Panc1 (cell line): Measurements from ENCODE around the gene GPBAR1. TPM values are rescaled to one million over a fixed set of nuclear protein-coding genes. Genes with fewer than 3 reads are reported as not detected.

Experiments used
- ATAC-seq: fragments of 200-7000 bp; cut with Tn5 transposase; 2 replicates; pipeline ENCODE4 v1.9.1; 2020; ENCODE audit warnings: mild to moderate bottlenecking, moderate library complexity
- BruUV-seq: library from RNA; stranded (reverse); fragments of 400-500 nt; replicated peaks from 2 replicates; lab custom pipeline; 2021; lab: Mats Ljungman, UMichigan
- CTCF ChIA-PET: fragments of 300-600 bp; sonication (Branson Sonifier 250); formaldehyde crosslinking; loops from one replicate; lab custom pipeline; 2022; ENCODE audit warnings: antibody characterized with exemption; lab: Charles Lee
- POLR2A ChIA-PET: fragments of 300-600 bp; sonication (Branson Sonifier 250); formaldehyde crosslinking; loops from one replicate; lab custom pipeline; 2022; ENCODE audit warnings: antibody characterized with exemption; lab: Charles Lee
- DNase-seq: peaks from one replicate; pipeline ENCODE4 v3.0.0-alpha.2; 2010; ENCODE audit warnings: low read depth, low spot score
- H3K27ac ChIP-seq: 2 replicates; pipeline ENCODE4 v1.5.1; 2011; ENCODE audit warnings: mild to moderate bottlenecking, low read length, inconsistent platforms
- H3K27me3 ChIP-seq: fragments of 200-500 bp; sonication (Bioruptor generic); 2 replicates; pipeline ENCODE4 v1.6.0; 2014; ENCODE audit warnings: low read length, inconsistent platforms; ENCODE audit not compliant: control insufficient read depth, insufficient read depth
- H3K36me3 ChIP-seq: fragments of 200-500 bp; sonication (Bioruptor generic); 2 replicates; pipeline ENCODE4 v1.5.1; 2014; ENCODE audit warnings: inconsistent platforms, mild to moderate bottlenecking, low read length, moderate library complexity; ENCODE audit not compliant: control insufficient read depth, insufficient read depth
- H3K4me1 ChIP-seq: 2 replicates; pipeline ENCODE4 v1.5.1; 2011; ENCODE audit warnings: inconsistent platforms, mild to moderate bottlenecking, low read length, moderate library complexity; ENCODE audit not compliant: control insufficient read depth, insufficient read depth
- H3K4me3 ChIP-seq, 2 experiments: 2 replicates each; pipeline ENCODE4 v1.5.1; 2011 to 2012; ENCODE audit warnings: low read depth in 2 of 2, low read length in 2 of 2, mild to moderate bottlenecking in 2 of 2, inconsistent platforms in 1 of 2, moderate library complexity in 1 of 2
- H3K9me3 ChIP-seq: fragments of 200-500 bp; sonication (Bioruptor generic); 2 replicates; pipeline ENCODE4 v1.5.1; 2014; ENCODE audit warnings: low read depth, mild to moderate bottlenecking, inconsistent platforms, low read length, moderate library complexity; ENCODE audit not compliant: control insufficient read depth, insufficient read depth
- CTCF ChIP-seq: fragments of 450-650 bp; IDR thresholded peaks from 2 replicates; pipeline ENCODE4 v1.5.1; 2017; ENCODE audit warnings: mild to moderate bottlenecking
- POLR2AphosphoS5 ChIP-seq: IDR thresholded peaks from 2 replicates; pipeline ENCODE4 v1.6.1; 2012; ENCODE audit warnings: mild to moderate bottlenecking, low read depth, low read length, moderate library complexity
- REST ChIP-seq, 2 experiments: IDR thresholded peaks; 2 replicates each; pipeline ENCODE4 v1.6.1; 2011 to 2012; ENCODE audit warnings: low read depth in 2 of 2, control low read depth in 1 of 2, low read length in 1 of 2, mild to moderate bottlenecking in 1 of 2, moderate library complexity in 1 of 2; ENCODE audit not compliant: insufficient read depth in 1 of 2
- SIN3A ChIP-seq: IDR thresholded peaks from 2 replicates; pipeline ENCODE4 v1.6.1; 2012; ENCODE audit warnings: low read depth, mild to moderate bottlenecking, low read length, moderate library complexity, borderline replicate concordance; ENCODE audit not compliant: insufficient read depth
- TCF7L2 ChIP-seq: IDR thresholded peaks from 2 replicates; pipeline ENCODE4 v1.6.1; 2011; ENCODE audit warnings: mild to moderate bottlenecking, low read depth, low read length, inconsistent platforms
- in situ Hi-C: cut with HindIII; loops from 2 replicates; pipeline ENCODE4 v1.10.0; 2016; ENCODE audit warnings: low sequenced_read_pairs, low pct_unique_long_range_greater_than_20kb
- intact Hi-C: fragments of 100-400 bp; cut with micrococcal nuclease; formaldehyde crosslinking; loops from one replicate; pipeline ENCODE4 v1.10.0; 2022; ENCODE audit not compliant: unreplicated experiment
- microRNA-seq: library from miRNA; unstranded; fragments of <30 nt; microRNA quantifications from one replicate; pipeline ENCODE4 v1.1.0, GENCODE V29; 2020; ENCODE audit not compliant: unreplicated experiment
- total RNA-seq: library from RNA; stranded (reverse); gene quantifications from one replicate; pipeline ENCODE4 v1.2.1, GENCODE V29; 2021; ENCODE audit not compliant: unreplicated experiment

The GPBAR1 gene
- total RNA-seq, 1 experiment from 2014 or later: 0.18 TPM

- POLR2A ChIA-PET: no interaction called here
- H3K4me1 ChIP-seq: no peaks in the 10 kb centered on the region
- in situ Hi-C loops: no loop called here
Observed at GRCh38 chr2:218313356-218313755, 52.5 kb downstream of the GPBAR1 start.

More at GRCh38 chr2:218313356-218313755, 52.5 kb downstream of the GPBAR1 start:
- TF ChIP-seq POLR2AphosphoS5 (no peak), SIN3A (no peak), CTCF (no peak), REST (IDR thresholded peaks at IDR 0.05; ENCODE audit: insufficient read depth in 1 of 2, low read depth in 2 of 2, low read length in 1 of 2) (no peak), TCF7L2 (no peak)
- H3K27ac ChIP-seq: no peak overlapping the region
- no TSS peak for BruUV-seq
- no peaks in the 10 kb centered on the region for H3K9me3 ChIP-seq
- no peak for ATAC-seq
- no peak overlapping the region for H3K4me3 ChIP-seq
- H3K27me3 ChIP-seq: no peaks in the 10 kb centered on the region
- CTCF ChIA-PET: no interaction called here
- intact Hi-C loops: no loop called here
- H3K36me3 ChIP-seq: no peaks in the 10 kb centered on the region
- no peak for DNase-seq

Small RNAs within 50 kb of the gene (microRNA-seq; reads per million reads assigned to microRNA genes)
- 1.3 reads per million for gene MIR6513

Other genes with a start within 250 kb of the GPBAR1 start
- gene RUFY4, start 191.8 kb upstream of the GPBAR1 start, total RNA-seq: not detected
- gene CXCR2, start 135.0 kb upstream of the GPBAR1 start, total RNA-seq: not detected
- not detected for gene CXCR1, start 94.1 kb upstream of the GPBAR1 start, total RNA-seq
- gene ARPC2, start 43.8 kb upstream of the GPBAR1 start, total RNA-seq: 248 TPM
- gene AAMP, start 9.1 kb downstream of the GPBAR1 start, total RNA-seq: 103 TPM
- gene PNKD, start 9.5 kb downstream of the GPBAR1 start, total RNA-seq: 49.0 TPM
- 114 TPM for gene TMBIM1, start 31.5 kb downstream of the GPBAR1 start, total RNA-seq
- 0.18 TPM for gene CATIP, start 95.8 kb downstream of the GPBAR1 start, total RNA-seq
- gene SLC11A1, start 121.3 kb downstream of the GPBAR1 start, total RNA-seq: 0.31 TPM
- gene CTDSP1, start 138.9 kb downstream of the GPBAR1 start, total RNA-seq: 128 TPM
- gene VIL1, start 158.1 kb downstream of the GPBAR1 start, total RNA-seq: 0.18 TPM